Measurements from ENCODE around the gene TXNRD2. TPM values are rescaled to one million over a fixed set of nuclear protein-coding genes. Genes with fewer than 3 reads are reported as not detected.
A peak's percentile ranks its signal among the peaks of the same experiment; 100 is the strongest.

The TXNRD2 gene
- total RNA-seq, 4 donors from 2014 or later: 19.5 to 34.5 (median 25.6) TPM

GRCh38 chr22:19862619-19863246 lies 78.9 kb downstream of the TXNRD2 start:
- TF ChIP-seq CTCF (IDR thresholded peaks at IDR 0.05): no peak
- TF ChIP-seq POLR2A (IDR thresholded peaks at IDR 0.05): no peak
- no peaks in the 10 kb centered on the region for H3K4me1 ChIP-seq
- DNase-seq: no peak
- no peaks in the 10 kb centered on the region for H3K36me3 ChIP-seq
- intact Hi-C loops (cut with DNase I): no loop called here
- no peaks in the 10 kb centered on the region for H3K27me3 ChIP-seq
- WGBS, 2 donors: 89 to 95% methylated on average over 13 of the region's 13 CpGs
- no peak overlapping the region for H3K4me3 ChIP-seq (replicated peaks in 1 of 3)
- no peaks in the 10 kb centered on the region for H3K9me3 ChIP-seq
- H3K27ac ChIP-seq: no peak overlapping the region

- intact Hi-C loops (cut with DNase I): no loop called here
- H3K4me3 ChIP-seq (replicated peaks in 1 of 3): no peak overlapping the region
- H3K36me3 ChIP-seq: no peaks in the 10 kb centered on the region
- no peak for DNase-seq
- no peaks in the 10 kb centered on the region for H3K27me3 ChIP-seq
- TF ChIP-seq CTCF (IDR thresholded peaks at IDR 0.05): no peak
- no peaks in the 10 kb centered on the region for H3K9me3 ChIP-seq
- no peak overlapping the region for H3K27ac ChIP-seq
- WGBS, 2 donors: 95 to 96% methylated on average over 8 of the region's 8 CpGs
- H3K4me1 ChIP-seq: peaks cover 10 to 14% of the 10 kb centered on the region in 2 donors
Measured at GRCh38 chr22:19859861-19860510, 81.6 kb downstream of the TXNRD2 start.

GRCh38 chr22:19857382-19857781 lies 84.2 kb downstream of the TXNRD2 start:
- intact Hi-C loops (cut with DNase I): no loop called here
- no peaks in the 10 kb centered on the region for H3K36me3 ChIP-seq

GRCh38 chr22:19855504-19856409 lies 85.9 kb downstream of the TXNRD2 start:
- 2% methylated on average over 17 to 23 of the region's 24 CpGs for WGBS, 2 donors
- Histone ChIP-seq H3K27me3 (no peaks in the 10 kb centered on the region), H3K9me3 (no peaks in the 10 kb centered on the region), H3K4me1 (peaks cover 40 to 45% of the 10 kb centered on the region in 2 donors), H3K27ac (peak overlapping the region; percentile 97 to 99 (median 98)), H3K36me3 (peaks cover 10 to 14% of the 10 kb centered on the region in 2 donors), H3K4me3 (replicated peaks in 1 of 3) (peak overlapping the region; percentile 28 to 86 (median 68))
- intact Hi-C loops (cut with DNase I): no loop called here
- peak; percentile 86 to 92 for DNase-seq
- no peak for TF ChIP-seq CTCF (IDR thresholded peaks at IDR 0.05)
- TF ChIP-seq POLR2A (IDR thresholded peaks at IDR 0.05): no peak

More at GRCh38 chr22:19857382-19857781, 84.2 kb downstream of the TXNRD2 start:
- no peak overlapping the region for H3K4me3 ChIP-seq (replicated peaks in 1 of 3)
- DNase-seq: no peak
- peaks cover 23 to 29% of the 10 kb centered on the region in 2 donors for H3K4me1 ChIP-seq
- TF ChIP-seq POLR2A (IDR thresholded peaks at IDR 0.05) (no peak), CTCF (IDR thresholded peaks at IDR 0.05) (no peak)
- H3K27me3 ChIP-seq: no peaks in the 10 kb centered on the region
- WGBS, 2 donors: 97 to 98% methylated on average over 3 of the region's 3 CpGs
- H3K27ac ChIP-seq: no peak overlapping the region
- H3K9me3 ChIP-seq: no peaks in the 10 kb centered on the region

All from thyroid gland (tissue), 4 donors.